Stimulated activated naive CD8-positive, alpha-beta T cell treated with anti-CD3 and anti-CD28 coated beads, Interleukin-15, amount 100 ng/mL, for 72 hours (primary cell): ENCODE data around the gene CYSRT1.

Source experiments
- ATAC-seq: fragments of 150-1000 bp; cut with Tn5 transposase; 2 replicates; pipeline ENCODE4 v1.10.0; 2021; ENCODE audit warnings: mild to moderate bottlenecking, moderate library complexity
- DNase-seq, 2 donors: peaks; one replicate each; pipeline ENCODE4 v3.0.0; 2021 to 2022
- H3K27ac Mint-ChIP-seq, 2 donors: one replicate each; pipeline ENCODE4 v1.8.0; 2022; ENCODE audit warnings: mild to moderate bottlenecking in 2 of 2, mixed read lengths in 2 of 2, moderate library complexity in 2 of 2
- H3K27me3 Mint-ChIP-seq: one replicate; pipeline ENCODE4 v1.8.0; 2022; ENCODE audit warnings: mixed read lengths
- H3K4me1 Mint-ChIP-seq: one replicate; pipeline ENCODE4 v1.8.0; 2022; ENCODE audit warnings: mild to moderate bottlenecking, mixed read lengths
- H3K4me3 Mint-ChIP-seq, 2 donors: one replicate each; pipeline ENCODE4 v1.8.0; 2022; ENCODE audit warnings: mild to moderate bottlenecking in 2 of 2, mixed read lengths in 2 of 2, moderate library complexity in 1 of 2
- H3K9me3 Mint-ChIP-seq, 2 donors: one replicate each; pipeline ENCODE4 v1.8.0; 2022; ENCODE audit warnings: mixed read lengths in 2 of 2

The CYSRT1 gene

GRCh38 chr9:137244486-137245449 is 19.8 kb downstream of the CYSRT1 start:
- Mint-ChIP-seq H3K4me1 (peaks cover 32% of the 10 kb centered on the region), H3K9me3 (no peaks in the 10 kb centered on the region), H3K27me3 (no peaks in the 10 kb centered on the region), H3K27ac (peak overlapping the region; percentile 19 to 93), H3K4me3 (no peak overlapping the region)
- DNase-seq (peak in 1 of 2 donors; percentile 24), ATAC-seq (no peak)

- peaks cover 31% of the 10 kb centered on the region for H3K4me1 Mint-ChIP-seq
- H3K9me3 Mint-ChIP-seq, result no peaks in the 10 kb centered on the region
- DNase-seq (peak in 1 of 2 donors; percentile 15), ATAC-seq (no peak)
- peak overlapping the region in 1 of 2 donors; percentile 90 for H3K27ac Mint-ChIP-seq
- no peak overlapping the region for H3K4me3 Mint-ChIP-seq
- H3K27me3 Mint-ChIP-seq, result no peaks in the 10 kb centered on the region
Observed at GRCh38 chr9:137245450-137246421, 20.8 kb downstream of the CYSRT1 start.

- no peak overlapping the region for H3K4me3 Mint-ChIP-seq
- no peak overlapping the region for H3K27ac Mint-ChIP-seq
- no peaks in the 10 kb centered on the region for H3K9me3 Mint-ChIP-seq
- H3K4me1 Mint-ChIP-seq, result peaks cover 21% of the 10 kb centered on the region
- ATAC-seq, result no peak
- no peaks in the 10 kb centered on the region for H3K27me3 Mint-ChIP-seq
- no peak for DNase-seq
Observed at GRCh38 chr9:137247135-137247915, 22.4 kb downstream of the CYSRT1 start.

- no peak overlapping the region for H3K27ac Mint-ChIP-seq
- ATAC-seq (no peak), DNase-seq (no peak)
- no peaks in the 10 kb centered on the region for H3K9me3 Mint-ChIP-seq
- no peak overlapping the region for H3K4me3 Mint-ChIP-seq
- H3K27me3 Mint-ChIP-seq, result no peaks in the 10 kb centered on the region
- peaks cover 15% of the 10 kb centered on the region for H3K4me1 Mint-ChIP-seq
Observed at GRCh38 chr9:137247916-137248175, 22.9 kb downstream of the CYSRT1 start.

- Mint-ChIP-seq H3K27me3 (peaks cover 6% of the 10 kb centered on the region), H3K4me1 (peaks cover 13% of the 10 kb centered on the region), H3K9me3 (no peaks in the 10 kb centered on the region), H3K27ac (no peak overlapping the region), H3K4me3 (no peak overlapping the region)
- no peak for DNase-seq
- no peak for ATAC-seq
Observed at GRCh38 chr9:137250329-137251193, 25.6 kb downstream of the CYSRT1 start.

- no peak for DNase-seq
- Mint-ChIP-seq H3K4me3 (no peak within 1 kb of the TSS), H3K27ac (no peak within 1 kb of the TSS), H3K4me1 (peaks cover 17% of the 10 kb centered on the region), H3K9me3 (no peaks in the 10 kb centered on the region), H3K27me3 (peaks cover 6% of the 10 kb centered on the region)
- ATAC-seq, result no peak
Observed at GRCh38 chr9:137251194-137251461, 26.2 kb downstream of the CYSRT1 start, which contains the start of gene STPG3. TSS of gene STPG3 (plus strand) at chr9:137251286. CDS start at chr9:137251287, 1 bp downstream.

- no peaks in the 10 kb centered on the region for H3K9me3 Mint-ChIP-seq
- H3K27me3 Mint-ChIP-seq, result peaks cover 6% of the 10 kb centered on the region
- H3K4me3 Mint-ChIP-seq, result no peak overlapping the region
- peaks cover 22% of the 10 kb centered on the region for H3K4me1 Mint-ChIP-seq
- ATAC-seq, result no peak
- no peak overlapping the region for H3K27ac Mint-ChIP-seq
- no peak for DNase-seq
Observed at GRCh38 chr9:137251490-137252268, 26.7 kb downstream of the CYSRT1 start.

- Mint-ChIP-seq H3K4me3 (no peak overlapping the region), H3K4me1 (peaks cover 24% of the 10 kb centered on the region), H3K9me3 (no peaks in the 10 kb centered on the region), H3K27me3 (peaks cover 6% of the 10 kb centered on the region), H3K27ac (no peak overlapping the region)
- no peak for DNase-seq
- no peak for ATAC-seq
Observed at GRCh38 chr9:137252555-137253506, 27.9 kb downstream of the CYSRT1 start.

GRCh38 chr9:137253717-137254623 is 29.0 kb downstream of the CYSRT1 start:
- Mint-ChIP-seq H3K4me3 (peak overlapping the region; percentile 87 to 89), H3K9me3 (no peaks in the 10 kb centered on the region), H3K27ac (peak overlapping the region; percentile 80 to 84), H3K27me3 (peaks cover 6% of the 10 kb centered on the region), H3K4me1 (peaks cover 24% of the 10 kb centered on the region)
- no peak for ATAC-seq
- no peak for DNase-seq

- peak within 1 kb of the TSS; percentile 80 to 84 for H3K27ac Mint-ChIP-seq
- H3K9me3 Mint-ChIP-seq, result no peaks in the 10 kb centered on the region
- DNase-seq (peak; percentile 94 to 97), ATAC-seq (peak; percentile 93)
- peak within 1 kb of the TSS; percentile 87 to 89 for H3K4me3 Mint-ChIP-seq
- H3K4me1 Mint-ChIP-seq, result peaks cover 24% of the 10 kb centered on the region
- H3K27me3 Mint-ChIP-seq, result peaks cover 6% of the 10 kb centered on the region
Observed at GRCh38 chr9:137254624-137255447, 29.9 kb downstream of the CYSRT1 start, which contains the start of gene NELFB. TSS of gene NELFB (plus strand) at chr9:137255327.

- Mint-ChIP-seq H3K4me1 (peaks cover 24% of the 10 kb centered on the region), H3K9me3 (no peaks in the 10 kb centered on the region), H3K4me3 (peak overlapping the region; percentile 81 to 87), H3K27me3 (peaks cover 6% of the 10 kb centered on the region), H3K27ac (peak overlapping the region in 1 of 2 donors; percentile 13)
- ATAC-seq, result no peak
- DNase-seq, result no peak
Observed at GRCh38 chr9:137255448-137256114, 30.6 kb downstream of the CYSRT1 start.
